A673 (cell line): ENCODE results near the gene KCTD2.

Experiments used
- CTCF ChIP-seq: fragments of 300-800, 200-600 bp; sonication (generic); conservative IDR thresholded peaks from 2 replicates; pipeline ENCODE4 v1.5.1; 2017; ENCODE audit warnings: low read depth, mild to moderate bottlenecking, antibody characterized with exemption, low read length, moderate library complexity, mixed read lengths
- EZH2 ChIP-seq: fragments of 200-600 bp; sonication (generic); IDR thresholded peaks from 2 replicates; pipeline ENCODE4 v1.6.1; 2017; ENCODE audit warnings: borderline replicate concordance, low read depth, mild to moderate bottlenecking, mixed read lengths, antibody characterized with exemption, low read length; ENCODE audit not compliant: poor library complexity, severe bottlenecking

DNA sequence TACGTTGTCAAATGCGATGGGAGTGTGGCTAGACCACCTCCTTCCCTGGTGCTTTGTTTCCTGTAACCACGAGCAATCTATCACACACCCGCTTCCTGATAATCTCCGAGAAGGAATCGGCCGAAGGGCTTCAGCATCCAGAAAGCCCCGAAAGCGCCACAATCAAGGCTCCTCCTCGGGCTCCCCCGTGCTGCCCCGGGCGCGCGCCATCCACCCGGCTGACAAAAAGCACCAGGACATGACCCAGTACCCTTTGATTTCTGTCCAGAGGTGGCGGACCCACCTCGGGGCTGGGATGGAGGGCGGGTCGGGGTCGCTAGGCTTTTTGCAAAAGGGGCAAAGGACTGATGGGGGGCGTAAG lies 62.0 kb downstream of the KCTD2 start:
- TF ChIP-seq CTCF = no peak
- no peak for TF ChIP-seq EZH2
